Mucosa of rectum (tissue), 2 donors: ENCODE measurements around the gene UCN.

ENCODE experiments used
- H3K27ac ChIP-seq, 2 donors: one replicate each; pipeline ENCODE4 v1.7.0; 2013; ENCODE audit warnings: inconsistent platforms in 2 of 2, low read depth in 2 of 2, low read length in 2 of 2
- H3K27me3 ChIP-seq, 2 donors: one replicate each; pipeline ENCODE4 v1.7.0; 2013; ENCODE audit warnings: low read length in 2 of 2; ENCODE audit not compliant: control insufficient read depth in 2 of 2, insufficient read depth in 2 of 2
- H3K36me3 ChIP-seq, 2 donors: one replicate each; pipeline ENCODE4 v1.7.0; 2013; ENCODE audit warnings: low read length in 2 of 2; ENCODE audit not compliant: control insufficient read depth in 2 of 2, insufficient read depth in 2 of 2
- H3K4me1 ChIP-seq, 2 donors: one replicate each; pipeline ENCODE4 v1.7.0; 2013; ENCODE audit warnings: low read length in 2 of 2, mild to moderate bottlenecking in 1 of 2; ENCODE audit not compliant: control insufficient read depth in 2 of 2, insufficient read depth in 2 of 2
- H3K4me3 ChIP-seq, 2 donors: one replicate each; pipeline ENCODE4 v1.7.0; 2013; ENCODE audit warnings: low read length in 2 of 2
- H3K9ac ChIP-seq, 2 donors: one replicate each; pipeline ENCODE4 v1.7.0; 2013; ENCODE audit warnings: low read length in 2 of 2, low read depth in 1 of 2, mild to moderate bottlenecking in 1 of 2
- H3K9me3 ChIP-seq, 2 donors: one replicate each; pipeline ENCODE4 v1.7.0; 2013; ENCODE audit warnings: low read length in 2 of 2; ENCODE audit not compliant: control insufficient read depth in 2 of 2
- donor health status: healthy.
- donor health status: Normal muscosa, but diverticular disease.

The UCN gene

DNA sequence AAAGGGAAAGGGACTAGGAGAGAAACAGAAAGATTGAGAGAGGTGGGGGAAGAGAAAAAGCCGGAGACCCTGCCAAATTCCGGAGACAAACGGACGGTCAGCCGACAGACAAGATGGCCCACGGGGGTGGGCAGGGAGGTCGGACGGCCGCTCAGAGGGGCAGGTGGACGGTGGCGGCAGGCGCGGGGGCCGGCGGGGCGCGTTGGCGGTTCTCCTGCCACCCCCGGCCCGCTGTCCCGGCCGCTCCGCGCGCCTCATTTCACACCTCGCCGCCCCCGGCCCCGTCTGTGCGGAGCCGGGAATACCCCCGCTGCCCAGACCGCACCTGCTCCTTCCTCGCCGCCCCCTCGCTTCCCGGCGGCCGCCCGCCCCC lies 46.3 kb downstream of the UCN start:
- Histone ChIP-seq H3K36me3 (no peaks in the 10 kb centered on the region), H3K4me1 (peaks cover 15 to 18% of the 10 kb centered on the region in 2 donors), H3K4me3 (no peak overlapping the region), H3K27me3 (peaks cover 55 to 76% of the 10 kb centered on the region in 2 donors), H3K27ac (no peak overlapping the region), H3K9ac (no peak overlapping the region), H3K9me3 (no peaks in the 10 kb centered on the region)

DNA sequence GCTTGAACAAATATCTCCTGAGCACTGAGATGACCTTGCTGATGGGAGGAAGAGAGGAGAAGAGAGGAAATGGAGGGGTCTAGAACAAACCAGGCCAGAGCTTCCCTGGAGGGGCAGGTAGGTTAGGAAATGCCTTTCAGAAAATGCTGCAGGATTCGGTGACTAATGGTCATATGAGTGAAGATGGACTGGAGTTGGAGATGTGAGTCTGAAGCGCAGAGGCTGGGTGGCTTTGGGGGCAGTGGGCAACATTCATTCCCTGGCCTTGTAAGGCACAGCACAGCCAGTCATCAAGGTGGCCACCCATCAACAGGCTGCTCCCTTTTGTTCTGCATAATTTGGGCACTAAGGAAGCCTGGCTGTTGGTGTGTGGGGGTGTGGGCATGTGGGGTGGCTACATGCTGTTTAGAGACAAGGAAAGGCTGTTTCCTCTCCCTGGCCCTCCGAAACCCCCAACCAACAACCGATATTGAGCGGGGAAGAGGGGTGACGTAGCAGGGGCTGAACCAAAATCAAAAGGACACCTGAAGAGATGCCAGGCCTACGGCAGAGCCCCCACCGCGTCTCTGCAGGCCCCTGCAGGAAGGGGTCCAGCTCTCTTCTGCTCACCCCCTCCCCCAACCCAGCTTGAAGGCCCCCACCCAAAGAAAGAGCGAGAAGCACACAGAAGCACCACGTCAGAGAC lies 46.9 kb downstream of the UCN start:
- Histone ChIP-seq H3K4me1 (peaks cover 15 to 18% of the 10 kb centered on the region in 2 donors), H3K36me3 (no peaks in the 10 kb centered on the region), H3K9ac (no peak overlapping the region), H3K4me3 (no peak overlapping the region), H3K27me3 (peaks cover 58 to 78% of the 10 kb centered on the region in 2 donors), H3K27ac (no peak overlapping the region), H3K9me3 (no peaks in the 10 kb centered on the region)

DNA sequence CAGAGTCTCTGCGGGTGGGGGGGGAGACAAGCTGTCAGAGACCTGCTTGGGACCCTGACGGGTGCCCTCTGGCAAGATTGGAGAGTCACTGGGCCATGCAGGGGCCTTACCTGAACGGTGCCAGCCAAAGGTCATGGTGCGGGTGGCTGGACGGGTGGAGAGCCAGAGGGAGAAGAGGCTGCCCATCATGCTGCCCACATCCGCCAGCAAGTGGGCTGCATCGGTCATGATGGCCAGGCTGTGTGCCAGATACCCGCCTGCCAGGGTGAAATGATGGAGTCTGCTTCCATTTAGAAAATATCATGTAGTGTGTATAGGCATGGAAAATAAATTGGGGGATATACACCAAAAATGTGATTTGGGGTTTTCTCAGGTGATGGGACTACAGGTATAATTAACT lies 50.2 kb downstream of the UCN start:
- Histone ChIP-seq H3K4me3 (no peak overlapping the region), H3K27ac (no peak overlapping the region), H3K9ac (no peak overlapping the region), H3K4me1 (peaks cover 3 to 5% of the 10 kb centered on the region in 2 donors), H3K36me3 (no peaks in the 10 kb centered on the region), H3K9me3 (no peaks in the 10 kb centered on the region), H3K27me3 (peaks cover 36 to 51% of the 10 kb centered on the region in 2 donors)
